IPS-18c (cell line): ENCODE data around the gene ITIH6.
"Not testable (repeated sequence)": the region's sequence is repeated elsewhere in the genome, so short reads cannot be mapped to it uniquely, and the experiment has no call there.

Experiments
- H3K4me3 ChIP-seq: 2 replicates; pipeline ENCODE4 v1.7.0; 2013; ENCODE audit warnings: low read depth, mild to moderate bottlenecking, low read length, moderate library complexity; ENCODE audit not compliant: insufficient read depth
- H3K9me3 ChIP-seq: one replicate; pipeline ENCODE4 v1.6.1; 2013; ENCODE audit warnings: mild to moderate bottlenecking, low read length, moderate library complexity; ENCODE audit not compliant: control insufficient read depth, insufficient read depth

The ITIH6 gene

DNA sequence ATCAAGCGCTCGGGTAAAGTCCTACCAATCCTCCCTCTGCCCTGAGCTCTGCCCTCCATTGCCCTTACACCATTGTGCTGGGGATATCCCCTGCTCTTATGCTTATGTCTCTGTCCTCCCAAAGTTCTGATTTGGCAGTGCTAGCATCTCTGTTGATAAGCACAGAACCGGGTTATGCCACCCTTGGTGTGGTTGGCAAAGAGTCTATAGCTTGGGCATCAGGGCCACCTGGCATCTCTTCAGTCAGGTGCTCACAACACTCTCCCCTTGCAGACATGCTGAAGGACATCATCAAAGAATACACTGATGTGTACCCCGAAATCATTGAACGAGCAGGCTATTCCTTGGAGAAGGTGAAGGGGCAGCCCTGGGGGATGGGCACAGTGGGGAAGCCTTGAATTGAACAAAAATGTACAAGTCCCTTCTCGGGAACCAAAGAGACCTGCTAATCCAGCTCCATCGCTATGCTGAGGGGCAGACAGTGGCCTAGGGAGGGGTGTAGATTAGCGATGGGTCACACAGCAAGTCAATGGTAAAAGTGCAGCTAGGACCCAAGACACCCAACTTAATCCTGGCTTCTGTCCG is 13.3 kb upstream of the ITIH6 start:
- H3K4me3 ChIP-seq = no peak overlapping the region
- peaks cover 10% of the 10 kb centered on the region for H3K9me3 ChIP-seq

DNA sequence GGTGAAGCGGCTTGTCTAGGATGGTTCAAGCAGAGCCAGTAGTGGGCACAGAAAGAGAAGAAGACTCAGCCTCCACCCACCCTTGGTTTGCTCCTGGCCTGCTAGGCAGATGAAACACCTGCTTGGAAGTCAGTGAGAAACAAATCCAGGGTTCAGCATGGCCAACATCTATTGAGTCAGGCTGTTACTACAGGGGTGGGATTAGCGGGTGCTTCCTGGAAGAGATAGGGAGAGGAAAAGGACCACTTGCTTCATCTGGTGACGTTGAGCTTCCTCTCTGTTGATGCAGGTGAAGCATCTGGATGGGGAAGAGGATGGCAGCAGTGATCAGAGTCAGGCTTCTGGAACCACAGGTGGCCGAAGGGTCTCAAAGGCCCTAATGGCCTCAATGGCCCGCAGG is 12.5 kb upstream of the ITIH6 start:
- Histone ChIP-seq H3K9me3 (peaks cover 10% of the 10 kb centered on the region), H3K4me3 (no peak overlapping the region)

DNA sequence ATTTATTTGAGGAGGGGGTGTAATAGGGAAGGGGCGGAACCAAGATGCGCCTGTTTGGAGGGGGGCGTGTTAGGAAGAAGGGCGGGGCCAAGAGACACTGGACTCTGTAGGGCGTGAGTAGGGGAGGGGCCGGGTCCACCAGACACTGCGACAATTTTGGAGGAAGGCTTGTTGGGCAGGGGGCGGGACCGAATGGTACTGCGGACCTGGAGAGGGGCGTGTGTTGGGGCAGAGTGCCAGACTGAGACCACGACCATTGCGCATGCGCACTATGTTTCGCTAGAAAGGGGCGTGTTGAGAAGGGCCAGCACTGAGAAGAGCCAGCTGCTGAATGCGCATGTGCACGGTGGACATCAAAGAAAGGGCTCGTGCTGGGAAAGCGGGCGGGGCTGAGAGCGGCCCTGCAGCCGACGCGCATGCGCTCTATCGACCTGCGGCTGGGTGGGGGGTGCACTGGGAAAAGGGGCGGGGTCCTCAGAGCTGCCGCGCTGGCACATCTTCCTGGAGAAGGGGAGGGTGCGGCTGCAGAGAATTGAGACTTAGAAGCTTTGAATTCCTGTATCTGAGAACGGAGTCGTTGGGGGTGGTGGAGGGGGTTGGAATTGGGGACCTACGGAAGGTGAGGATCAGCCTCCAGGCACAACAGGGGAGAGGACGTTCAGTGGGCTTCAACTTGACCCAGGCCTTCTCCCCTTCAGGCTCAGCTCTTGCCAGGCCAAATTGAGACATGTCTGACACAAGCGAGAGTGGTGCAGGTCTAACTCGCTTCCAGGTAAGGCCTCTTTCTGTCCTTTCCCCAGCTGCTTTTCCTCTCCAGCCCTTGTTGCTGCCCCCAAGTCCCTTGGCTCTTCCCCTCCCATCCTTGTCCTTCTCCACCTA is 10.8 kb upstream of the ITIH6 start:
- H3K9me3 ChIP-seq = peaks cover 10% of the 10 kb centered on the region
- H3K4me3 ChIP-seq = peak overlapping the region; percentile 74

DNA sequence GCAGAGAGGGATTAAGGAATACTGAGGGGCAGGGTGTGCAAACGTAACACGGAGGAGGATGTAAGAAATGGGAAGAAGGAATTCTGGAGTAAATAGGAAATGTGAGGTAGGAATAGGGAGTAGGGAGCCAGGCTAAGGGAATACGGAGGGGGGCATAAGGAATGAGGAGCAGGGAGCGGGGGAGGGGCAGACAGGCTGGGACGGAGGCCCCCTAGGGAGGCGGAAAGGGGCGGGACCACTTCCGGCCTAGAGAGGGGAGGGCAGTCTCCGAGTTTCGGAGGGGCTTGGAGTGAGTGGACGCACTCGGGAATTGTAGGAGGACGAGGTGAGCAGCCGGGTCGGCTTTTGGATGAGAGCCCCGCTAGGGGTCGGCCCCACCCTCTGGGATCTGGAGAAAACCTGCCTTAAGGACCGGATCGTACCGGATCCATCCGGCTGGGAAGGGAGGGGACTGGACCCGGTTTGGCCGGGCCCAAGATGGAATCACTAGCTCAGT is 10.1 kb upstream of the ITIH6 start:
- Histone ChIP-seq H3K4me3 (peak overlapping the region; percentile 74), H3K9me3 (peaks cover 10% of the 10 kb centered on the region)

DNA sequence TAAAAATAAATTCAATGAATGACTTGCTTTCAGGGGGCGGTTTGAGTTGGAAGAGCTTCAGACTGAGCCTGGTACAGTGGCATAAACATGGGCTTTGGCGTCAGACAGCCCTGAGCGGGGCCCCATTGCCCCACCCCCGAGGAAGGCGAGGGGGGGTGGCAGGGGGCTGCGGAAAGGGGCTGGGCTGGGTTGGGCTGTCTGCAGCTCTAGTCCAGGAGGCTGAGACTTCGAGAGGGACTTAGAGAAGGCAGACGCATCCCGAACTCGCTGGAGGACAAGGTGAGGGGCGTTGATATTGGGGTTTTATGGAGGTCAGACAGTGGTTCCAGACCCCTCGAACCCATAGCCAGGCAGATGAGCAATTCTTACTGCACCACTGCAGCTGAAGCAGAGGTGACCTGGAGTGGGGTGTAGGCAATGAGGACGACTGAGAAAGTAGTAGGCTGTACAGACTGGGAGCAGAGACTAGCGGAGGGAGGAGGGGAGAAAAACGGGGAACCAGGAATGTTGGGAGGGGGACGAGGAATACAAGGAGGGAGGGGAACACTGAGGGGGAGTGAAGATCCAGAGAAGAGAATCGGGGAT is 9.6 kb upstream of the ITIH6 start, which contains the start of gene MAGED2:
Gene MAGED2, plus strand, starts transcription at position 222 of the 585 bp plus-strand sequence. CDS start 1,587 bp downstream, outside the sequence.
- Histone ChIP-seq H3K9me3 (peaks cover 7% of the 10 kb centered on the region), H3K4me3 (peak within 1 kb of the TSS; percentile 74)

DNA sequence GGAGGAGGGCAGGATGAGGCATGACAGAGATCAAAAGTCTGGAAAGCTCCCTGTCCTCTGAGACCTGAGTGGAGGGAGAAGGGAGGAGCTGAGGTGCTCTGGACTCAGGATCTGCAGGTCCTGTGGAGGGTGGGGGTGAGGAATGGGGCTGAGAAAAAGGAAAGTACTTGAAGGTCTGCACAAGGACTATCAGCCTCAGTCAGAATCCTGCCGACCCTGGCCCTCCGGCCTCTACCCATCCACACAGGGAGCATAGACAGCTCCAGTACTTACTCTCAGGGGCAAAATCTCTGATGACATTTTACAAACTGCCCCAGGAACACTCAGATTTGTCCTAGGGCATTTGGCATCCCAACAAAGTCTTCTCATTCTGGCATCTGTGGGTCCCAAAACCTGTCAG is 991 bp upstream of the ITIH6 start:
- Histone ChIP-seq H3K4me3 (no peak overlapping the region), H3K9me3 (peaks cover 2% of the 10 kb centered on the region)

DNA sequence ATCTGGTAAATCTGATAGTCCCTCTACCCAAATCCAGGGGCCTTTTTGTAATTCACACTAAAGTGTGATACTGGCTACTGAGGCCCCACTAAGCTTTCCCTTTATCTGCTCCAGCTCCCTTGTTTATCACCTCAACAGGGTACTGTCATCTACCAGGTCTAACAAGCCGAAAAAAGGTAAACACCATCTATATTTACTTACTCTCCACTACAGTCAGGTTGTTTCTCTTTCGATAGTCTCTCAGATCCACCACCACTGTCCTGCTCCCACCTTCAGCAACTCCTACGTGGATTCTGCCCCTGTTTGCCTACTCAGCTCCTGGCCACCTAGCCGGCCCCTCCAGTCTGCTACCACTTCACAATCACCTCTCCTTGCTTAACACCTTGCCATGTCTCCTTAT is 3.3 kb downstream of the ITIH6 start:
- Histone ChIP-seq H3K4me3 (no peak overlapping the region), H3K9me3 (no peaks in the 10 kb centered on the region)

DNA sequence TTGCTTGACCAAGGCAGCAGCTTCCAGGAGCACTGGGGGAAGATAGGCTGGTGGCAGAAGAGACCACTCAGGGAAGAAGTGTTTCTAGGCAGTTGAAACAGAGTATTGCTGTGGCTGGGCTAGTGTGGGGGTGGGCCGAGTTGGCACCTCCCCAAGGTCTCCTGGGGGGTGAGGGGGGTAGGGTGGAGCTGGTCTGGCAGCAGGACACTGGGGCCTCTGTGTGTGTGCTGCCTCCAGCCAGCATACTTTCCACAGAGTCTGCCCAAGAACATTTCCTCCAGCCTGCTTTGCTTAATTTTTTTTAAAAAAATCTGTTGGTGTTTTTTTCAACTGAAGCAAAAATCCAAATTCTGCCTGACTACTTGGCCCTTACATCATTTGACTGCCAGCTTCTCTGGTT is 4.0 kb downstream of the ITIH6 start:
- Histone ChIP-seq H3K4me3 (no peak overlapping the region), H3K9me3 (no peaks in the 10 kb centered on the region)

DNA sequence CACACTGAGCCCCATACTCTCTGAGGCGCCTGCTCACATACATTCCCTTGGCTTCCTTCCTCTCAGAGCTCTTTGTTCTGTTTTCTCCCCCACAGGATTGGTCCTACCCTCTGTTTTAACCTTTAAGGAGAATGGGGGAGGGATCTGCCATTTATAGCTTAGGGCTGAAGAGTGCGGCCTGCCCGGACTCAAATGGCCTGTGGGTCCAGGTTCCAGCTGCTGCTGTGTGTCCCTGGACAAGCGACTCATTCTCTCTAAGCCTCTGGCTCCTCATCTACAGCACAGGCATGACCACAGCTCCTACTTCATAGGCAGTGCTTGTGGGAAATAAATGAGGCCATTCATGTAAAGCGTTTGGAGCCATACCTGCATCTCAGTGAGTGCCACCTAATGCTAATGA is 8.7 kb downstream of the ITIH6 start:
- H3K9me3 ChIP-seq, H3K4me3 ChIP-seq: not testable (repeated sequence)

DNA sequence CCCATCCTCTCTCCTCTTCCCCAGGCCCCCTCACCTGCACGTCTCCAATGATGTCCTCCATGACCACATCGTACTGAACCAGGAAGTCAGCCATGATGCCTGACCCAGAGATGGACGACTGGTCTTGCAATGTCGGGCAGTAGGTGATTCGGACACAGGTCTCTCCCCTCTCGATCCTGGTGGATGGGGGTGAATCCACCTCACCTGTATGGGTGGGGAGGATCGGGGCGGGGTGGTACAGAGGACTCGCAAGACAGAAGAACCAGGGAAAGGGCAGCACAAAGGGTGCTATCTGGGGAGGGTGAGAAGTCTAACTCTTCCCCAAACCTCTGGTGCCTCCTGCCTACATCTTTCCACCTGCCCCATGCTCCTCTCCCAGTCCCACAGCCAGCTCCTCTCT is 9.6 kb downstream of the ITIH6 start:
- Histone ChIP-seq H3K4me3 (no peak overlapping the region), H3K9me3 (peaks cover 9% of the 10 kb centered on the region)

DNA sequence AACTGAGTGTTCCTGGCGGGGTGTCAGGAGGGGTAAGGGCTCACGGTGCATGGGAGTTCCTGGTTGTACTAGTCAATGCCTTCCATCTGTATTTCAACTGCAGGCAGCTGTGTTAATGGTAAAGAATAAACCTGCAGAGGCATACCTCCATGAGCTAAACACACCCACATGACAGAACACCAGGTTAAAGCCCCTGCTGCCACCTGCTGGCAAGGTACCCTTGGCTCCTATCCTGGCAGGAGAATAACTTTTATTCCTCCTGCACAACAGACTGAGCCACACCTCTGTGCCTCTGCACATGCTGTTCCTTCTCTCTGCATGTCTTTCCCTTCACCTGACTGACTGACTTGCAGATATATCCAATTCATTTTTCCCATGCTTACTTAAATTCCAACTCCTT is 11.1 kb downstream of the ITIH6 start:
- Histone ChIP-seq H3K9me3 (peaks cover 9% of the 10 kb centered on the region), H3K4me3 (no peak overlapping the region)

DNA sequence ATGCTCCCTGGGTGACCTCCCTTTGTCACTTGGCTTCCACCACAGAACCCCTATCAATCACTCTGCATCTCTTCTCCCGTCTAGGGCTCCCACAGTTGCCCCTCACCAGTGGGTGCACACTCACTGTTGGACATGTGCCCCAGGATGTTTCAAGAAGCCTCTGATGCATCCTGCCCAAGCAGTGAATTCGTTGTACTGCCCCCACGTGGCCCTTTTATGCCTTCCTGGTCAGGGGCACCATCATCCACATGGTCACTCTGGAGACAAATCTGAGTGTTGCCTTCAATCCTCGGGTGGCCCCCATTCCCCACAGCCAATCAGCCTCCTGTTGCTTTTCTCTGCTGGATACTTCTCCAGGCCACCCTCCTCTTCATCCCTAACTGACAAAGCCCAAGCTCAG is 12.2 kb downstream of the ITIH6 start:
- no peak overlapping the region for H3K4me3 ChIP-seq
- H3K9me3 ChIP-seq = peaks cover 9% of the 10 kb centered on the region

DNA sequence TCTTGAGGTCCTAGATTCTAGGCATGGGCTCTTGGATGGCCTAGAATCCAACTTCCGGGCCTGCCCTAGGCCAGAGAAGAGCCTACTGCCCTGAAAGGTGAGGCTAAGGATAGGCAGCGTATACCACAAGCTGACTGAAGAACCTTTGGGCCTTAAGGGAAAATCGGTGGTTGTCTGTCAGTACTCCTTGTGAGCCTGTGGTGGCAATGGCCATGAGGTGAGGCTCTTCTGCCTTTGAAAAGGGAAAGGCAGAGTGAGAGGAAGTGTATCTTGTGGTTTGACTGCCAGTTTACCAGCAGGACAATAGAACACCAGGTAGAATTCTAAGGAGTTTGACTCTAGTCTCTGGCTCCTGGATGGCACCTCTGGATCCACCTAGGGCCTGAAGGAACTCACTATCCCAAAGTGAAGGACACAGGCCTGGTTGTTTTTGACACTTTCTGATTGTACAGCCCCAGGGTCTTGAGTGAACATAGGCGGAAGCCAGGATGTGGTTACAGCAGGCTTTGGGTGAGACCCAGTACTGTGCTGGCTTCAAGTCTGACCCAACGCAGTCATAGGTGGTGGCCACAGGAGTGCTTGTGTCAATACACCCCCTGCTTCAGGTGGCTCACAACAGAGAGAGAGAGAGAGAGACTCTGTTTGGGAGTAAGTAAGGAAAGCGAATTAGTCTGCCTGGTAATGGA is 20.9 kb downstream of the ITIH6 start:
- H3K4me3 ChIP-seq = no peak overlapping the region
- H3K9me3 ChIP-seq = peaks cover 12% of the 10 kb centered on the region

DNA sequence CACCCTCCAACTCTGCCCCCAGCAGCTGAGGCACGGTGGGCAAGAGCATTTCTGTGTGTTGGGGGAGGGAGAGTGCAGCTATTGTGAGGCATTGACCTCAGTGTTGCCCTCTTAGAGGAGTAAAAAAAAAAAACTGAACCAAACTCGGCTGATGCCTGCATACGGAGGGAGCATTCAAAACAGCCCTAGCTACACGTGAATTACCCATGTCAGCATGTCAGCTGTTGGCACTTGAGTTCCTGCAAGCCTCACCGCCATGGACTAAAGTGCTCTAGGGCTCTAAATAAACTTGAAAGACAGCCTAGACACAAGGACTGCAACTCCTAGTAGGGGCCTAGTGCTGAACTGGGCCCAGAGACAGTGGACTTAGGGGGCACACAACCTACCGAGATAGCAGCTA is 22.0 kb downstream of the ITIH6 start:
- Histone ChIP-seq H3K9me3 (peaks cover 12% of the 10 kb centered on the region), H3K4me3 (no peak overlapping the region)

DNA sequence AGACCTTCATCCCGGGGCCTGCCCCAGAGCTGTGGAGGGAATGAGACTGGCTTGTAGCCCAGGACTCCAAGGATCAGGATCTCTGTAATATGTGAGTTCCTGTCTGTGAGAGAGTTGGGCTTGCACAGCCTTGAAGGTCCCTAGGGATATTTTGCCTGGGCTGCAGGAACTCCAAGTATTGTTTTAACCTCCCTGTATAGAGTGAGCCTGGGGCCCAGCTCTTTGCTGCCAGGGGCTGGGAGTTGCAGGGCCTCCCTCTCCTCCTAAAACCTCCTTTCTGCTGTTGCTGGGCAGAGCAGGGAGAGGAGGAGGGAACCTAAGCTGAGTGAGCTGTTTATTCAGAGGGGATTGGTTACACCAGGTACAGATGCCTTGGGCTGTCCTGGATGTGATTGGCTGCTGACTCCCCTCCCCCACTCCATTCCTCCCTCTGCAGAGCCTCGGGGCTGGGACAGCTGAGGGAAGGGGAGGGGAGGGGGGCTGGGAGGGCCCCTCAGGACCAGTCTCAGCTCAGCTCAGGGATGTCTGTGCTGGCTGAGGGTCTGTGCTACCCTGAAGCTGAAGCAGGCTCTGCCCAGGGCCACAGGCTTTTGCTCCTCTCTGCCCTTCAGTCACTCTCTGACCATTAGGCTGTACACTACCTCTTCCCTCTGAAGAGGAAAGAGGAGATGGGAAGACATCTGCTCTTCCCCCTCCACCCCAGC is 23.5 kb downstream of the ITIH6 start:
- H3K4me3 ChIP-seq = not testable (repeated sequence)
- H3K9me3 ChIP-seq = peaks cover 12% of the 10 kb centered on the region

DNA sequence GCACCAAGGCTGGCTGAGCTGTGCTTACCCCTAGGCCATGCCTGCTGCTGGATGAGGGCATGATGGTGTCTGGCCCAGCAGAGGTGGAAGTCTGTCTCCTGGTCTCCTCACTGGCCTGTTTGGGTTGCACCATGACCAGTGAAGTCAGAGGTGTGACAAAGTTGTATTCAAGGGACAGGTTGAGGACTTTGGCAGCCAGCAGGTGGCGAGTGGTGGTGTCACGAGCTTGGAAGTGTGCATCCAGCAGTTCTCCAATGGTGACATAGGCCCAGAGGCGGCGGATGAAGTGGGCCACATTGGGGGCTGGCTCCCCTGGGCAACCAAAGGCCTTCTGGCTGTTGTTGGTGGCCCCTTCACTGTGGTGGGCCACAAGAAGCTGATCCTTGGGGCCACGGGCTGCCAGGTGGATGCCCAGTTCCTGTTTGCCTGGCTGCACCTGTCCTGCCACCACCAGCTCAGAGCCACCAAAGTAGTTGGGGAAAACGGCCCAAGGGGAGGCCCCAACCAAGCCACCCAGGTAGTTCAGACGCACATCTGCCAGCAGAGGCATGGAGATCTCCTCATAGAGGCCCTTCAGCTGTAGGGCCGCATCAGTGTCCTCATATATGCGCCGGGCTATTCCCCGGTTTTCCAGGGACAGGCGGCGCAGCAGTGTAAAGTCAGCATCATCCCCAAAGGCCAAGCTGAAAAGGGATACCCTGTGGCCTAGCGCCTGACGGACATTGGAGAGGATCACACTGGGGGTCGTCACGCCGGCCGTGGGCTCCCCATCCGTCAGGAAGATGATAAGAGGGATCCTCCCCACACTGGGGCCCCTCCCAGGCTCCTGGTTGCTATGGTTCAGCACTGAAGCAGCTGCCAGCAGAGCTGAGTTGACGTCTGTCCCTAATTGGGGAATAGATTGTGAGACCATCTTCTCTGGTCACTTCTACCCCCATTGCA is 39.7 kb downstream of the ITIH6 start:
- Histone ChIP-seq H3K4me3 (no peak overlapping the region), H3K9me3 (peaks cover 11% of the 10 kb centered on the region)
